Panc1 (cell line): Measurements from ENCODE around the gene TMEM37. TPM values are rescaled to one million over a fixed set of nuclear protein-coding genes. Genes with fewer than 3 reads are reported as not detected.

Source experiments
- ATAC-seq: fragments of 200-7000 bp; cut with Tn5 transposase; 2 replicates; pipeline ENCODE4 v1.9.1; 2020; ENCODE audit warnings: mild to moderate bottlenecking, moderate library complexity
- BruUV-seq: library from RNA; stranded (reverse); fragments of 400-500 nt; replicated peaks from 2 replicates; lab custom pipeline; 2021; lab: Mats Ljungman, UMichigan
- CTCF ChIA-PET: fragments of 300-600 bp; sonication (Branson Sonifier 250); formaldehyde crosslinking; loops from one replicate; lab custom pipeline; 2022; ENCODE audit warnings: antibody characterized with exemption; lab: Charles Lee
- POLR2A ChIA-PET: fragments of 300-600 bp; sonication (Branson Sonifier 250); formaldehyde crosslinking; loops from one replicate; lab custom pipeline; 2022; ENCODE audit warnings: antibody characterized with exemption; lab: Charles Lee
- DNase-seq: peaks from one replicate; pipeline ENCODE4 v3.0.0-alpha.2; 2010; ENCODE audit warnings: low read depth, low spot score
- H3K27ac ChIP-seq: 2 replicates; pipeline ENCODE4 v1.5.1; 2011; ENCODE audit warnings: mild to moderate bottlenecking, low read length, inconsistent platforms
- H3K27me3 ChIP-seq: fragments of 200-500 bp; sonication (Bioruptor generic); 2 replicates; pipeline ENCODE4 v1.6.0; 2014; ENCODE audit warnings: low read length, inconsistent platforms; ENCODE audit not compliant: control insufficient read depth, insufficient read depth
- H3K36me3 ChIP-seq: fragments of 200-500 bp; sonication (Bioruptor generic); 2 replicates; pipeline ENCODE4 v1.5.1; 2014; ENCODE audit warnings: inconsistent platforms, mild to moderate bottlenecking, low read length, moderate library complexity; ENCODE audit not compliant: control insufficient read depth, insufficient read depth
- H3K4me1 ChIP-seq: 2 replicates; pipeline ENCODE4 v1.5.1; 2011; ENCODE audit warnings: inconsistent platforms, mild to moderate bottlenecking, low read length, moderate library complexity; ENCODE audit not compliant: control insufficient read depth, insufficient read depth
- H3K4me3 ChIP-seq, 2 experiments: 2 replicates each; pipeline ENCODE4 v1.5.1; 2011 to 2012; ENCODE audit warnings: low read depth in 2 of 2, low read length in 2 of 2, mild to moderate bottlenecking in 2 of 2, inconsistent platforms in 1 of 2, moderate library complexity in 1 of 2
- H3K9me3 ChIP-seq: fragments of 200-500 bp; sonication (Bioruptor generic); 2 replicates; pipeline ENCODE4 v1.5.1; 2014; ENCODE audit warnings: low read depth, mild to moderate bottlenecking, inconsistent platforms, low read length, moderate library complexity; ENCODE audit not compliant: control insufficient read depth, insufficient read depth
- POLR2AphosphoS5 ChIP-seq: IDR thresholded peaks from 2 replicates; pipeline ENCODE4 v1.6.1; 2012; ENCODE audit warnings: mild to moderate bottlenecking, low read depth, low read length, moderate library complexity
- SIN3A ChIP-seq: IDR thresholded peaks from 2 replicates; pipeline ENCODE4 v1.6.1; 2012; ENCODE audit warnings: low read depth, mild to moderate bottlenecking, low read length, moderate library complexity, borderline replicate concordance; ENCODE audit not compliant: insufficient read depth
- TCF7L2 ChIP-seq: IDR thresholded peaks from 2 replicates; pipeline ENCODE4 v1.6.1; 2011; ENCODE audit warnings: mild to moderate bottlenecking, low read depth, low read length, inconsistent platforms
- in situ Hi-C: cut with HindIII; loops from 2 replicates; pipeline ENCODE4 v1.10.0; 2016; ENCODE audit warnings: low sequenced_read_pairs, low pct_unique_long_range_greater_than_20kb
- intact Hi-C: fragments of 100-400 bp; cut with micrococcal nuclease; formaldehyde crosslinking; loops from one replicate; pipeline ENCODE4 v1.10.0; 2022; ENCODE audit not compliant: unreplicated experiment
- total RNA-seq: library from RNA; stranded (reverse); gene quantifications from one replicate; pipeline ENCODE4 v1.2.1, GENCODE V29; 2021; ENCODE audit not compliant: unreplicated experiment
- TF ChIP-seq, protein P1 (sequence below), 2 experiments: IDR thresholded peaks; 2 replicates each; pipeline ENCODE4 v1.6.1; 2011 to 2012; ENCODE audit warnings: low read depth in 2 of 2, control low read depth in 1 of 2, low read length in 1 of 2, mild to moderate bottlenecking in 1 of 2, moderate library complexity in 1 of 2; ENCODE audit not compliant: insufficient read depth in 1 of 2
- TF ChIP-seq, protein P2 (sequence below): fragments of 450-650 bp; IDR thresholded peaks from 2 replicates; pipeline ENCODE4 v1.5.1; 2017; ENCODE audit warnings: mild to moderate bottlenecking

TMEM37 gene
- total RNA-seq, 1 experiment from 2014 or later = 0.28 TPM

DNA sequence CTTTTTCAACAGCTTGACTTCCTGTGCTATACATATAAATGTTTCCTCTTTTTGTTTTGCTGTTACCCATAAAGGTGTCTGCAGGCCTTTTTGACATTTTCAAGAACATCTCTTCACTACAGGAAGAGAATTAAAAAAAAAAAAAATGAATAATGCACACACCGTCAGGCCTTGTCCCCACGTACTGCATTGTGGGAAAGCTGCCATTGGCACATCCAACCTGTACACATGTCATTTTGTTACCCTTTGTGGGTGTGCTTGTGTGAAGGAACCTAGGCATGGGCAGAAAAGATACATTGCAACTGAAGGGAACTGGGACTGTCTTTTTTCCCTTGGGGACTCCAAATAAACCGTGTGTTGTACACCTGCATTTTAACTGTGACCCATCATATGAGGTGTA is 16.8 kb upstream of the TMEM37 start:
- TF ChIP-seq, protein P1, sequence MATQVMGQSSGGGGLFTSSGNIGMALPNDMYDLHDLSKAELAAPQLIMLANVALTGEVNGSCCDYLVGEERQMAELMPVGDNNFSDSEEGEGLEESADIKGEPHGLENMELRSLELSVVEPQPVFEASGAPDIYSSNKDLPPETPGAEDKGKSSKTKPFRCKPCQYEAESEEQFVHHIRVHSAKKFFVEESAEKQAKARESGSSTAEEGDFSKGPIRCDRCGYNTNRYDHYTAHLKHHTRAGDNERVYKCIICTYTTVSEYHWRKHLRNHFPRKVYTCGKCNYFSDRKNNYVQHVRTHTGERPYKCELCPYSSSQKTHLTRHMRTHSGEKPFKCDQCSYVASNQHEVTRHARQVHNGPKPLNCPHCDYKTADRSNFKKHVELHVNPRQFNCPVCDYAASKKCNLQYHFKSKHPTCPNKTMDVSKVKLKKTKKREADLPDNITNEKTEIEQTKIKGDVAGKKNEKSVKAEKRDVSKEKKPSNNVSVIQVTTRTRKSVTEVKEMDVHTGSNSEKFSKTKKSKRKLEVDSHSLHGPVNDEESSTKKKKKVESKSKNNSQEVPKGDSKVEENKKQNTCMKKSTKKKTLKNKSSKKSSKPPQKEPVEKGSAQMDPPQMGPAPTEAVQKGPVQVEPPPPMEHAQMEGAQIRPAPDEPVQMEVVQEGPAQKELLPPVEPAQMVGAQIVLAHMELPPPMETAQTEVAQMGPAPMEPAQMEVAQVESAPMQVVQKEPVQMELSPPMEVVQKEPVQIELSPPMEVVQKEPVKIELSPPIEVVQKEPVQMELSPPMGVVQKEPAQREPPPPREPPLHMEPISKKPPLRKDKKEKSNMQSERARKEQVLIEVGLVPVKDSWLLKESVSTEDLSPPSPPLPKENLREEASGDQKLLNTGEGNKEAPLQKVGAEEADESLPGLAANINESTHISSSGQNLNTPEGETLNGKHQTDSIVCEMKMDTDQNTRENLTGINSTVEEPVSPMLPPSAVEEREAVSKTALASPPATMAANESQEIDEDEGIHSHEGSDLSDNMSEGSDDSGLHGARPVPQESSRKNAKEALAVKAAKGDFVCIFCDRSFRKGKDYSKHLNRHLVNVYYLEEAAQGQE (IDR thresholded peaks at IDR 0.05; ENCODE audit: insufficient read depth in 1 of 2, low read depth in 2 of 2, low read length in 1 of 2) = no peak
- TF ChIP-seq POLR2AphosphoS5 (no peak), TCF7L2 (no peak), SIN3A (no peak)
- TF ChIP-seq, protein P2, sequence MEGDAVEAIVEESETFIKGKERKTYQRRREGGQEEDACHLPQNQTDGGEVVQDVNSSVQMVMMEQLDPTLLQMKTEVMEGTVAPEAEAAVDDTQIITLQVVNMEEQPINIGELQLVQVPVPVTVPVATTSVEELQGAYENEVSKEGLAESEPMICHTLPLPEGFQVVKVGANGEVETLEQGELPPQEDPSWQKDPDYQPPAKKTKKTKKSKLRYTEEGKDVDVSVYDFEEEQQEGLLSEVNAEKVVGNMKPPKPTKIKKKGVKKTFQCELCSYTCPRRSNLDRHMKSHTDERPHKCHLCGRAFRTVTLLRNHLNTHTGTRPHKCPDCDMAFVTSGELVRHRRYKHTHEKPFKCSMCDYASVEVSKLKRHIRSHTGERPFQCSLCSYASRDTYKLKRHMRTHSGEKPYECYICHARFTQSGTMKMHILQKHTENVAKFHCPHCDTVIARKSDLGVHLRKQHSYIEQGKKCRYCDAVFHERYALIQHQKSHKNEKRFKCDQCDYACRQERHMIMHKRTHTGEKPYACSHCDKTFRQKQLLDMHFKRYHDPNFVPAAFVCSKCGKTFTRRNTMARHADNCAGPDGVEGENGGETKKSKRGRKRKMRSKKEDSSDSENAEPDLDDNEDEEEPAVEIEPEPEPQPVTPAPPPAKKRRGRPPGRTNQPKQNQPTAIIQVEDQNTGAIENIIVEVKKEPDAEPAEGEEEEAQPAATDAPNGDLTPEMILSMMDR = no peak
- BruUV-seq = no TSS peak
- Histone ChIP-seq H3K4me3 (no peak overlapping the region), H3K27ac (no peak overlapping the region), H3K9me3 (no peaks in the 10 kb centered on the region), H3K27me3 (peaks cover 3% of the 10 kb centered on the region; the same call in 1 of the 2 replicates), H3K36me3 (no peaks in the 10 kb centered on the region), H3K4me1 (no peaks in the 10 kb centered on the region)
- ATAC-seq (no peak), DNase-seq (no peak)
- ChIA-PET CTCF (interaction anchor here (0.7 kb wide), 1 partner anchor 16 kb away, joined by 3 read pairs; no protein-coding TSS in a partner anchor), POLR2A (no interaction called here)
- intact Hi-C loops = no loop called here
- in situ Hi-C loops = no loop called here

DNA sequence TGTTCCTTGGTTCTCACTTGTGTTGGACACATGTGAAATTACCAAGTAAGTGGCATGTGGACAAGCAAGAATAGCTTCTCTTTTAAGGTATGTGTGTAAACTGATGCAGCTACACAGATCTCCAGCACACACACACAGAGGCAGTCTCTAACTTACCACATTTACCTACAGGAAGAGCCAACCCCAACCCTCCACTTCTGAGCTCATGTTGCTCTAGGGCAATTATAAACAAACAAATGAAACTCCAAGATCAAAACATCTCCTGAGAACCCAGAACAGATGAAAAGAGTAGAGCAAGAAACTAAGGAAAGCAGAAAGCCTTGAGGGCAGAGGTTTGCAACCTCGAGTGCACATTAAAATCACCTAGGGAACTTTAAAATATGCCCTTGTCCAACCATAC is 16.0 kb upstream of the TMEM37 start:
- ChIA-PET CTCF (interaction anchor here (1.2 kb wide), 1 partner anchor 9 kb away, joined by 4 read pairs; no protein-coding TSS in a partner anchor), POLR2A (no interaction called here)
- BruUV-seq = no TSS peak
- peaks cover 3% of the 10 kb centered on the region; the same call in 1 of the 2 replicates for H3K27me3 ChIP-seq
- in situ Hi-C loops (no loop called here), intact Hi-C loops (no loop called here)
- no peaks in the 10 kb centered on the region for H3K36me3 ChIP-seq
- TF ChIP-seq, protein P1 (IDR thresholded peaks at IDR 0.05; ENCODE audit: insufficient read depth in 1 of 2, low read depth in 2 of 2, low read length in 1 of 2) = no peak
- TF ChIP-seq SIN3A (no peak), POLR2AphosphoS5 (no peak)
- TF ChIP-seq, protein P2 = no peak
- DNase-seq (no peak), ATAC-seq (no peak)
- no peak overlapping the region for H3K4me3 ChIP-seq
- no peaks in the 10 kb centered on the region for H3K4me1 ChIP-seq
- no peaks in the 10 kb centered on the region for H3K9me3 ChIP-seq
- H3K27ac ChIP-seq = no peak overlapping the region
